Measurements from ENCODE around the gene TNFAIP8.

TNFAIP8 gene

DNA sequence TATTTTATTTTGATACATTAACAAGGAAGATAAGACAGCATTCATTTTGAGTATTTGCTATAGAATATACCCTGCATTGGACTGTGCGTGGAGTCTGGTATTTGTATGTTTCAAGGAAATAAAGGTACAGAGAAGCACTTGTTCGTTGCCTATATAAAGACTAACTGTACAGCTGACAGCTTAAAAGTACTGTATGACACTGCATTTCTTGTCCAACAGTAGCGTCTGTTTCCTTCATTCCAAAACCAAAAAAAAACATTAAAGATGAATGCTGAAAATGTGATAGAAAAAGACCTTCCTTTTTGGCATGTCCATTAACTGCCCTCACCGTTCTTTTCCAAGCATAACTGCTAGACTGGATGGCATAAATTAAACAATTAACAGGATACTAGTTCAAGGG, 15.3 kb downstream of the TNFAIP8 start:
- peak; percentile 51 for DNase-seq

DNA sequence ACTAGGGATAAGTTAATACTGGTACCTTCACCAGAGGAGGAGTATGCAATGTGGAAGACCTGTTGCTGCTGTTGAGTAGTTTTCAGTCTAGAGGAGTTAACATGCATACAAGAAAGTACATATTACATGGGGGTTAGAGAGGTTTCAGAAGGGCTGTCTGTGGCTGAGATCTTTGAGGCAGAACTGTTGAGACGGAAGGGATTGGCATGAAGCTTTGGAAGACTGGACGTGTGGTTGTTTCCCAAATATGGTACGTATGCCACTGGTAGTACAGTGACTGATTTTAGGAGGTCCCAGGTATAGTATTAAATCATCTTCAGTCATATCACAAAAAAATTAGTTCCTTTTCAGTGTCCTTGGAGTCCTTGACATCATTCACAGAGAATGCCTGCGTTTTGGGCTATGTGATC, 17.6 kb downstream of the TNFAIP8 start:
- no peak for DNase-seq

DNA sequence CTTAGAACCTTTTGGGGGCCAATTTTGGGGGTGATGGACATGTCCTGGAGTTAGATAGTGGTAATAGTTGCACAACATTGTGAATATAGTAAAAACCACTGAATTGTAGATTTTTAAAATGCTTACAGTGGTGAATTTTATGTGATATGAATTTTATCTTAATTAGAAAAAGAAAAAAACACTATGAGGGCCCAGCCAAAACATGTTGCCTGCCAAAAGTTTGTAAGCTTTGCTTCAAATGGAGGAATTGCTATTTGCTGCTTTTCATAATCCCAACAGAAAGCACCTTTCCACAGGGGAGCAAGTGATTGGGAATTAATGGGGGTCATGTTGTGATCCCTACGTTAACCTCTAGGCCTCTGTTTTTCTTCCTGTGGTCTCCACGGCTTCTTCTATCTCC, 19.1 kb downstream of the TNFAIP8 start:
- DNase-seq: no peak

DNA sequence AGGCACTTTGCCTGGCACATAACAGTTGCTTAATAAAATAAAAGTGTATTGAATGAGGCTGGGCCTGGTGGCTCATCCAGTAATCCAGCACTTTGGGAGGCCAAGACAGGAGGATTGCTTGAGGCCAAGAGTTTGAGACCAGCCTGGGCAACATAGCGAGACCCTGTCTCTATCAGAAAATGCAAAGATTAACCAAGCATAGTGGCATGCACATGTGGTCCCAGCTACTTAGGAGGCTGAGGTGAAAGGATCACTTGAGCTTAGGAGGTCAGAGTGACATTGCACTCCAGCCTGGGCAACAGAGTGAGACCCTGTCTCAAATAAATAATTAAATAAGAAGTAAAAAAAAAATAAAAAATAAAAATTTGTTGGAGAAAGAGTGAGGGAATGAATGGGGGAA, 21.2 kb downstream of the TNFAIP8 start:
- DNase-seq: no peak

DNA sequence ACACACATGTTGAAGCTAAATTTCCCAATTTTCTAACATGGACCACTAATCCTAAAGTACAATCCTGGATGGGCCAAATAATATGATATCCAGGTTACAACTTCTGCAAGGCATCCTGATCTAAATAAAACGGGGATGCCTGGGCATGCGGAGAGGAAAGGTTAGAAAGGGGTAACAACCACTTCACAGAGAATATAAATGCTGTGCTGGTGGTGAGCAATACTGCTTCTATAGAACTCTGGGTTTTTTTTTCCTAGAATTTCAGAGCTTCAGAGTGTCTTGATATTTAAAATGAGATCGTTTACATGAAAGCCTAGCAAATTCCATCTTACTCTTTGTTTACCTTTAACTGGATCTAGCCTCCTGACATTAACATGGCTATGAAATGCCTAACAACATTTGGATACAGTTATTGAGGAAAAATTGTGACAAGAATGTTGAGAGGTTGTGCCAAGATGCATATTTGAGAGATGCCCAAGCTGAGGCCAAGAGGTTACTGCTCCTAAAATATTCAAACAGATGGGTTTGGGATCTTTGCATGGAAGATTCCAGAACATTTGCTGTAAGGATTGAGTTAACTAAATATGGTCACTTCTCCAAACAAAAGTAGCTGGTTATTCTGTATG, 22.4 kb downstream of the TNFAIP8 start:
- DNase-seq: no peak

DNA sequence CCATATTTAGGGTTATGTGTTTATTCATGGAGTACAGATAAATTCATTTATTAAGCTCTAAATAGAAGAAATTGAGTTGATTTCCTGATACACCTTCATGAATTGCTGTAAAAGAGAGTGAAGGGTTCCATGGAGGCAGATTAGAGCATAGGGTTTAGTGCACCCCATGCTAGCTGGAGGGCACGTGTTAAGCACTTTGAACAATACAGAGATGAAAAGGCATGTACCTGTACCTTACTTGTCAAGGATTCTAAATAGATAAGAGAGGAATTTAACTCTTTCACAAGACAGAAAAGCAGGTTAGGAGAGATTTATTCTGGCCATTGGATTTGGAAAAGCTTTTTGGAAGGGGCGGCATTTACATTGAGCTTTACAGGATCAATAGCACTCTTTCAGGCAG, 23.3 kb downstream of the TNFAIP8 start:
- no peak for DNase-seq

DNA sequence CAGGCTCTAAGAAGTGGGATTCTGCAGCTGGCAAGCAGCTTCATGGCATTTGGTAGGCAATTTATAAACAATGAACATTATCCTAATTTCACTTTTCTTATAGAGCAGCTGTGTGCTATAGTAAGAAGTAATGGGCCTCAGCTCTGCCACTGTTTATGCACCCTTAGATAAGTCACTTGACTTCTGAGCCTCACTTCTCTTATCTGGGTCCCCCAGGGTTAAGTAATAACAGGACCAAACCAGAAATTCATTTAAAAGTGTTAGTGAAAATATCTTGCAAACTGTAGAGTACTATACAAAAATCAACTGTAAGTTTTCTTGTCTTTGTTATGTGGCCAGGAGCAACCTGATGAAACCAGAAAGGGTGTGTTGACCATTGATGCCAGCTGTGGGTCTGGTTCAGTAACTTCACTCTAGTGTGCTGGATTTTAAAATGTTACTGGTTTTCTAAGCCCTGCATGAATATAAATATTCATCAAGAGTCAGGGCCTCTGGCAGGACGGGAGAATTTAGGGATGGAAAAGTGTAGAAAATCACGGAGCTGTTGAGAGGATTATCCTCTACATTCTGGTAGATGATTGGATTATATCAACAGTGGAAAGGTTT, 24.2 kb downstream of the TNFAIP8 start:
- peak; percentile 95 for DNase-seq

DNA sequence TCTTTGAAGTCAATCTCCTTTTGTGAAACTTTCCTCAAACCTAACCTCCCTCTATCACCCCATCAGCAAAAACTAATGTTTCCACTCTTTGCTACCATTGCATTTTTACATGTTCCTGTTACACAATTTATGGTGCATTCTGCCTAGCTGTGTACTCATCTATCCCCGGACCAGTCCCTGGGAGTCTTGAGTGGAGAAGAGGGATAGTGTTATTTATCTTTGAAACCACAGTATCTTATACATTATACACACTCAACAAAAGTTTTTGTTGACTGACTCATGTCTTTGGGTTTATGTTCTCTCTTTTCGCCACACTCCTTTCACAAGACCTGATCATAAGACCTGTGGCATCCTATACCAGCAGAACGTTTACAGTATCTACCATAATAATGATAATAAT, 26.4 kb downstream of the TNFAIP8 start:
- DNase-seq: no peak

DNA sequence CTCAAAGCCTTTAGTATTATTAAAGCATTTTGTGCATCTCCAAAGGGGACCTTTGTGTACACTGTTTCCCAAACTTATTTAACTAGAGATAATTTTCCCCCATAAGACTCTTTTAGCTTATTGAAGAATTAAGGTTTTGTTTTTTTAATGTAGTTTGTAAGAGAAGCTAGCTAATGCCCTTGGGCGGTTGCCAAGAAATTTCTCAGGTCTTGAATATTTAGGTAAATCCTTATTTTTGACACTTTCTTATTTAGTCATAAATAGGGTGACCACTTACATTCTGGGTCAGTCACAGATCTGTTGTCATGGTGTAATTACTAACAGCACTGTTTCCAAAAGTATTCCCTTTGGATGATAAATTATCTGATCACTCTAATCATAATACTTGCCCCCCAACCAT, 27.2 kb downstream of the TNFAIP8 start:
- DNase-seq: no peak

DNA sequence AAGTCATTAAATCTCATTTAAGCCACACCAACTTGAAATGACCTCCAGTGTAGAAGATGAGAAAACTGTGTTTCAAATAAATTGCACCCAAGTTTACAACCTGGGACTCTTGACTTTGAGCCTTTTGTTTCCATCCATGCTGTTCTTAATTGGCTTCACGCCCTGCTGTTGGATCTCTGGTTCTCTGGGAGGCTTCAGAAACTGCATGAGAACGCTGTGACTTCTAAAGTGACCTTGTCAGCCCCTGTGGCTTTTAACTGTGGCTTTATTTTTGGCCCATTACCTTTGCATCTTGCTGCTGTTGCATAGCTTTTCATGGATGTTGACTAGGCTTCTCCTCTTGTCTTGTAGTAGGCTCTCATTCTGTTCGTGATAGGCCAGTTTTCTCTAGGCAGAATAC, 29.3 kb downstream of the TNFAIP8 start:
- DNase-seq: no peak

DNA sequence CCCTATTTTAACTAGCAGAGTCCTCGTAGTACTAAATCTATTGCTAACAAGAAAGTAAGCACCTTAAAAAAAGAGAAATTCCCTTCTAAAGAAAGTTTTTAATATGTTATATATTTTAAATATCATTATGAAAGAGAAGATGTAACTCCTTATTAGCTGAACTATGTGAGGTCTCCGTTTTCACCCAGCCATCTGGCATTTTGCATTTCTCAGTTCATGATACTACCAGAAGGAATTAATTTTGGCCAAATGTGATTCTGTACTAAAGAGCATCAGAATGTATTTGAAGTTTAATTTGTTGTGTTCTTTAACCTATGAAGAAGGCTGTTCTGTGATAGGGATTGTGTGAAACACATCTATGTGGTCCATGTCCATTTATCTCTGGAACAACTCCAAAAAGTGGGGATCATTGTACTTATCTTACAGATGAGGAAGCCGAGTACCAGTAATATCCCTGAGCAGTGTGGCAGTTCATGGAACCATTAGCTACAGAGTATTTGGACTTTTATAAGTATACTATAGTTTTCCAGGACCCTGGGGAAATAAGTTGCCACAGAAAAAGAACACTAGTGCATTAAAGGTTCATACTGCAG, 29.8 kb downstream of the TNFAIP8 start:
- peak; percentile 39 for DNase-seq

DNA sequence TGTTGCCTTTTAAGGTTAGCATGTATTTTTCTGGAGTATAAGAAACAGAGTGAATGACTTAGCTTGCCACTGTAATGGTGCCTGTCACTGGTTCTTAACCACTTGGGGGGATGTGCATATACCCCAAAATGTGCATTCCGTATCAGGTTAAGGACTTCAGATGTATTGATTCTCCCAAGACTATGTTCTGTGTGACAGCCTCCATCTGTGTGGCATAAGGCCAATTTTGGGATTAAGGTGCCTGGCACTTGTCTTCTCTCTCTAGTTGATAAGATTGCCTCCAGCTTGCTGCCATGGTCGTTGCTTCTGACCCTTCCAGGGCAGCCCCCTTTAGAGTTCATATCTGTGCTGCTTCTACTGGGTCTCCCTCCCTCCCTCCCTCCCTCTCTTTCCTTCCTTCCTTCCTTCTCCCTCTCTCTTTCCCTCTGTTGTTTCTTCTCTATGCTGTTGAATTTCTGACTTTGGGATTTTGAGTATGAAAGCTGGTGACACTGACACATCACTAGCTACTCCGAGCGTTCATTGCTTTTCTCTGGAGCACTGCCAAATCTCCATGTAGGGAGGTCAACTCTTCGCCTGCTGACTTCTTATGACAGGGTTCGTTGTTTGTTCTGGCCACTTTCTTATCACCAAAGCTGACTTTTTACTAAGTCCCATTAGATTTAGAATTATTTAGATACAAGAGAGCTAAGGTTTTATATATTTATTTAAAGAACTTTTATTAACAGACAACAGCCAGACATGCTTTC, 31.0 kb downstream of the TNFAIP8 start:
- DNase-seq: peak; percentile 68

DNA sequence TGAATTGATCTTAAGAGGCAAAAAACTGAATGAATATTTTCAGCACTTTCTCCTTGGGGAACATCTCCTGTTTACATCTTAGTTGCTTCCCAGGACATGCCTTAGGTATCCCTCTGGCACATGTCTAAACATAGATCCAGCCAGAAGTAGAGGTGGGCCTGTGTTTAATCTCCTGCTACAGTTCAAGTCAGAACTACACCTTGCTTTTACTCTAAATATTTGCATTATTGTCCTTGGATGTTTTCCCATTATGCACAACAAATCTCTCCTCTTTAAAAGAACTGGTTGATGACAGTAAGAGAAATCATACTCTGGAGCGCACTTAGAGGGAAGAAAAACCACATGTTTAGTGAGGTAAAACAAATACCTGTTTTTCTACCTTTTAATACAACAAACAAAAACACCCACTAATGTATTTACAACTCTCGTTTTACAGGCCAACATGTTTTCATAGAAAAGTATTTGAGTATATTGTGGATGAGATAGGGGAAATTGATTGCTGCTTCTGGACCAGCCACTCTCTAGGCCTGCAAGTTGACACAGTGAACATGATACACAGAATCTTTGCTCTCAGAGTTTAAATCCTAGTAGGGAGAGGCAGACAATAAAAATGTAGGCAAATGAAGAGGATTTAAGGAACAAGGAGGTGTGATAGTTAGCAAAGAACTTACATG, 32.3 kb downstream of the TNFAIP8 start:
- no peak for DNase-seq

DNA sequence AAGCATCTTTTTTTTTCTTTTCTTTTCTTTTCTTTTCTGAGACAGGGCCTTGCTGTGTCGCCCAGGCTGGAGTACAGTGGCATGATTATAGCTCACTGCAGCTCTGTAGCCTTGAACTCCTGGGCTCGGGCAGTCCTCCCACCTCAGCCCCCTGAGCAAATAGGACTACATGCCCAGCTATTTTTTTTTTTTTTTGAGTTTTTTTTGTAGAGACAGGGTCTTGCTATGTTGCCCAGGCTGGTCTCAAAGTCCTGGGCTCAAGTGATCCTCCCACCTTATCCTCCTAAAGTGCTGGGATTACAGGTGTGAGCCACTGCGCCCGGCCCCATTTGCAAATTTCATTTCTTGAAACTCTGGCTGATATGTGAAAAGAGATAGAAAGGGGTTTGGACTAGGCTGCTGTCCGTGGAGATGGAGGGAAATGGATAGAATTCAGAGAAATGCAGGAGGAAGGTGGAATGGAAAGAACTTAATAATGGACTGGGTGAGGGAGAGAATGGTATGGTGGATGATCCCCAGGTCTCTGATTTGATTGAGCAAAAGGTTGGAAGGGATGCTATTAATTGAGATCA, 32.9 kb downstream of the TNFAIP8 start:
- DNase-seq: no peak

DNA sequence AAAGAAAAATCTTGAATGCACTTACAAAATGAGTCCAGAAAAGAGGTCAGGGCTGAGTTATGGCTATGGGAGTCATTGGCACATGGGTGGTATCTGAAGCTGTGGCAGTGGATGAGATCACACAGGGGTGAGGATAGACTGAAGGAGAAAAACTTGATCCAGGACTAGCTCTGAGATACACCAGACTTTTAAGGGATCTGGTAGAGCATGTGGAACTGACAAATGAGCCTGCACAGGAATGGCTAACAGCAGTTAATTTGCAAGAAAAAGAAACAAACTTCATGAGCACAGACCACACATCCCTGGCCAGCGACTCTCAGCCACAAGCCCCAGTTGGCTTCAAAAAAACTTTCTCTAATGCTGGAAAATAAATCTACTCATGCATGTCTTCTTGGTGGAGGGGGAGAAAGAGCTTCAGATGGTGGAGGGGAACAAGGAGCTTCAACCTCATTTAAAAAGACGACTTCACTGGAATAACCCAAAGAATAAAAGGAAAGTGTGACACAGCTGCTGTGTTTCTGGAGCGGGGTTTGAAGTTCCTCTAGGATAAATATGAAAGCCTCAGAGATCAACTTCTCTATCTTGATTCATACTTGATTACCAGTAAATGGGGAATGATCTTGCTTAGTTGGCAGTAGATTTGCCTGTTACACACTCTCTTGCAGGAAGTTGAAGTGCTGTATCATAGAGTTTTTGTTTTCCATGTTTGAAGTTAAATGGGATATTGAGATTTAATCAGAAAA, 33.6 kb downstream of the TNFAIP8 start:
- DNase-seq: no peak

DNA sequence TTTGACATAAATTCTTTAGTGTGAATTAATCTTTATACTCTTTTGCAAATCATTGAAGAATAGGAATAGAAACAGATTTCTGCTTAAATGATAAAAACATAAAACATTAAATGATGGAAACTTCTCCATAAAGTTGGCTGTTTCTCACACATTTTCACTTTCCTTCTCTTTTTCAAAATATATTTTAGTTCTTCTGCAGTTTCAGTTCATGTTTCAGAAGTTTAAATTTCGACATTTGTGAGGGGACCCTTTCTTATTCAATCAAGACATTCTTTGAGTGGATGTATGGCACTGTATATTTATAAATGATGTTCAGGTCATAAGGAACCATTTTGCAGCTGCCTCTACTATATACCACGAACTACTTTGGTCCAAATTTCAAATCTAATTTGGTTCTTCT, 34.6 kb downstream of the TNFAIP8 start:
- no peak for DNase-seq

DNA sequence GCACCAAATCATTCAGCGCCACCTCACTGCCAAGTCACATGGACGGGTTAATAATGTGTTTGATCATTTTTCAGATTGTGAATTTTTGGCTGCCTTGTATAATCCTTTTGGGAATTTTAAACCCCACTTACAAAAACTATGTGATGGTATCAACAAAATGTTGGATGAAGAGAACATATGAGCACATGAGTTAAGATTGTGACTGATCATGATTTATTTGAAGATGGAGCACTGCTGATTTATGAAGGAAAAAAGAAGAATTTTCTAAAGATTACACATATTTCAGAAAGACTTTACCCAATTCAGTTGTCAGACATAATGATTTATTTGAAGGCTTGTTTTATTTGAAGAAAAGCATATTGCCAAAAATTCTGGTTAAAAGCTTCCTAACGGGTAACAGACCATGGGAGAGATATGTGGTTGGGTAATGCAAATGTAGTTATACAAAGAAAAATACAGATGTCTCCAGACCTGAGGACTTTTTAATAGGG, 37.4 kb downstream of the TNFAIP8 start:
- DNase-seq: no peak

DNA sequence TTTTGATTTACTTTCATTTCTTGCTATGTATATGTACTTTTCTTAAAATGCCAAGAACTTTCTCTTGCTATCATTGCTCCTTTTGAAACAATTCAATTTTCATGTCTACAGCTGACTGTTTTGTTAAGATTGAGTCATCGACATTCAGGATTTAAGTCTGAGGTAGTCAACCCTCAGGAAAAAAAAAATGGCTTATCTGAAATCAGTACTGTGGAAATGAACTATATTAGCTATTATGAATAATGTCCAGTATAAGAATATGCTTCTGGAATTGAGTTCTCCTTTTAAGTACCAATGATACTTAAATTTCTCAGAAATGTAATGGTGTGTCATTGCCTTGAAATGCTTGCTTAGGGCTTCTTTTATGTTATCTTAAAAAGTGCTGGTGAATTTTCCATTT, 37.9 kb downstream of the TNFAIP8 start:
- no peak for DNase-seq

DNA sequence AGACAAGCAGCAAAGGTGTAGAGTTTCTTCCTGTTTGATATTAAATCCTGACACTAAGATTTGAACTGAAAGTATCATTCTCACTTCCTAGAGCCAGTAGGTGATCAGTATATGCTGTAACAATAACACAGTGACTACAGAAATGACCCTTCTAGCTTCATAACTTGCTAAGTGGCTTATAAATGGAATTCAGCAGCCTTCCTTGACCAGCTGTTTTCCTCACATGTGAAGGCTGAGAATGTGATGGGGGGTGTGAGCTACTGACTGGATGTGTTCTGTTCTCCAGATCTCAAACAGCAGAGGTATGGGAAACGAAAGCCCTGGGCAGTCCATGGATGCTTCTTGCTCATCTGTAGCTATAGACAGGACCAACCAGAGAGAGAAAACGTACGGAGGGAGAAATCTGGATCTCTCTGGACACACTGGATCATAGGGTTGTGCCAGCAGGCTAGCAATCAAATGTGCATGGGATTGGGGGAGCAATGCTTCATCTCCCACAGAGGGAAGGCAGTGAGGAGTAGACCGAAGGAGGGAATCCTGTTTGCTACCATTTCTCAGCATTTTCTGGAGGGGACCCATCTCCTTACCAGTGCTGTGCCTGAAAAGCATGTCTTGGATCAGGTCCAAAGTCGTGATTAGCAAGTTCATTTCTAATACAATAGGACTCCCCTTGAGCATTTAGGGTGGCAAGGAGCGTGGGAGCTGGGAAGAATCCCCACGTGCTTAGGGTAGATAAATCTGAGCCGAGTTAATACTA, 39.4 kb downstream of the TNFAIP8 start:
- no peak for DNase-seq

DNA sequence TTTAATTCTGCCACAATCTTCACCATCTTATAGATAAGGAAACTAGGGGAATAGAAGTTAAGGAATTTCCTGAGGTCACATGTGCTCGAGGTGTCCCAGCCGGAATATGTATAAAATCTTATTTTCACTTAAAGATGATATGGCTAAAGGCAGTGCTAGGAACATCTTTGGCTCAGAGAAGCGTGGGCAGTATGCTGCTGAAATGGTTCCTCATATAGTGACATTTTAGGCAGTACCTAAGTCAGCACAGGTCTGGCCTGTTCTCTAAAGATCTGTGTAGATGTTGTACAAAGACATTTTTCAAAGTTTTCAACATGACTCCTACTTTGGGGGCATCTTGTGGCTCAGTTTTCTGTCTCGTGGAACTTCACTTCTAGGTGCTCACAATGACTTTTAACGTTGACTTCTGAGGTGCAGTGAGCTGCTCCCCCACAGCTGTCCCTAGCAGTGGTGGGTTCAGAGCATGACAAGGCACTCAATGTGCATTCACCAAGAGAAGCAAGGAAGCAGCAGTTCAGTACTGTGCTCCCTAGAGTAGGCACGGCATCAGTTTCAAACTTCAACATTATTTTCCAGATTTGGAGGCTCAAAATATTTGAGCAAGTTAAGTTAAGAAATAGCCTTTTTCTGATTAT, 40.3 kb downstream of the TNFAIP8 start:
- DNase-seq: peak; percentile 30

Data from hematopoietic multipotent progenitor cell treated with erythropoietin and hydrocortisone succinate and interleukin-3 and kit ligand, for 4 days (in vitro differentiated cells).